Uterus (tissue), 2 donors: ENCODE measurements around the gene PDGFD.

Experiments
- POLR2A ChIP-seq, 2 donors: fragments of 450-650 bp; IDR thresholded peaks; one replicate each; pipeline ENCODE4 v1.6.1; 2016; ENCODE audit warnings: antibody characterized with exemption in 2 of 2, mild to moderate bottlenecking in 1 of 2, moderate library complexity in 1 of 2
- TF ChIP-seq, protein P1 (sequence below), 4 experiments: fragments of 200-600 bp in 2 of 4; fragments of 450-650 bp in 2 of 4; sonication (generic) in 2 of 4; IDR thresholded peaks; one replicate each; pipeline ENCODE4 v1.5.1; 2016 to 2019; ENCODE audit warnings: antibody characterized with exemption in 4 of 4, mild to moderate bottlenecking in 2 of 4, moderate library complexity in 1 of 4

DNA sequence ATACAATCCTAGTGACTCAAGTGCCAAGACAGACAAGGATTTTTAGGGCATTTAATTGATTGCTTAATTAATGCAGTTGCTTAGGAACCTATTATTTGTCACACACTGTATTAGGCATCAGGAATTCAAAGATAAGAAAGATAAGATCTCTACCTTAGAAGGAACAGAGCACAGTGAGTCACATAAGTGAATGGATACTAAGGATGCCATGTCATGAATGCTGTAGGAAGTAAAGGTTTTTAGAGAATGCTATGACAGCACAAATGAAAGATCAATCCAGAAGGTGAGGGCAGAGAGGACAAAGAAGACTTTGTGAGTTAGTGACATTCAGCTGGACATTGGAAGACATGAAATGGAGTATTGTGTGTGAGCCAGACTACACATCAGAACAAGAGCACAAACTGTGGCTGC, 275.4 kb downstream of the PDGFD start:
- no peak for TF ChIP-seq POLR2A (IDR thresholded peaks at IDR 0.05)
- TF ChIP-seq, protein P1, sequence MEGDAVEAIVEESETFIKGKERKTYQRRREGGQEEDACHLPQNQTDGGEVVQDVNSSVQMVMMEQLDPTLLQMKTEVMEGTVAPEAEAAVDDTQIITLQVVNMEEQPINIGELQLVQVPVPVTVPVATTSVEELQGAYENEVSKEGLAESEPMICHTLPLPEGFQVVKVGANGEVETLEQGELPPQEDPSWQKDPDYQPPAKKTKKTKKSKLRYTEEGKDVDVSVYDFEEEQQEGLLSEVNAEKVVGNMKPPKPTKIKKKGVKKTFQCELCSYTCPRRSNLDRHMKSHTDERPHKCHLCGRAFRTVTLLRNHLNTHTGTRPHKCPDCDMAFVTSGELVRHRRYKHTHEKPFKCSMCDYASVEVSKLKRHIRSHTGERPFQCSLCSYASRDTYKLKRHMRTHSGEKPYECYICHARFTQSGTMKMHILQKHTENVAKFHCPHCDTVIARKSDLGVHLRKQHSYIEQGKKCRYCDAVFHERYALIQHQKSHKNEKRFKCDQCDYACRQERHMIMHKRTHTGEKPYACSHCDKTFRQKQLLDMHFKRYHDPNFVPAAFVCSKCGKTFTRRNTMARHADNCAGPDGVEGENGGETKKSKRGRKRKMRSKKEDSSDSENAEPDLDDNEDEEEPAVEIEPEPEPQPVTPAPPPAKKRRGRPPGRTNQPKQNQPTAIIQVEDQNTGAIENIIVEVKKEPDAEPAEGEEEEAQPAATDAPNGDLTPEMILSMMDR (IDR thresholded peaks at IDR 0.05), result no peak
